Stimulated activated CD8-positive, alpha-beta memory T cell treated with anti-CD3 and anti-CD28 coated beads, Interleukin-12 subunit alpha, Interleukin-12 subunit beta, amount 100 ng/mL, for 24 hours (primary cell): Measurements from ENCODE around the gene LRMDA.

Experiments used
- DNase-seq: peaks from one replicate; pipeline ENCODE4 v3.0.0-alpha.2; 2020; ENCODE audit errors: extremely low read depth

The LRMDA gene

DNA sequence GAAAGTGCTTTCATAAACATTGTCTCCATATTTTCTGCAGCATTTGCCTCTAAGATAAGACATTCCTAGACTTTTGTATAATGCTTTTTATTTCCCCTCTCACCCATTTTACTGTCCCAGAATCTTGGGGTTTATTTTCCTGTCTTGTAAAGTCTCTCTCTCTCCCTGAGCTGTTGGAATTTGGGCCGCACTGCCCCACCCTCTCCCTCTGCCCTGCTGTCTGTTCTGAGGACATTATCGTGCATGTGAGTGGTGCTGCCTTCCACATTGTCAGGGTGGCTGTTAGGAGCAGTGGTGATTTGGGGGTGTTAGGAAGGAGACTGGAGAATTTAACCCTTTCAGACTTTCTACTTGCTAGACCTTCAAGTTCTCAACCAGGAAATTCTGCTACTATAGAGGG, 16.7 kb downstream of the LRMDA start:
- no peak for DNase-seq

DNA sequence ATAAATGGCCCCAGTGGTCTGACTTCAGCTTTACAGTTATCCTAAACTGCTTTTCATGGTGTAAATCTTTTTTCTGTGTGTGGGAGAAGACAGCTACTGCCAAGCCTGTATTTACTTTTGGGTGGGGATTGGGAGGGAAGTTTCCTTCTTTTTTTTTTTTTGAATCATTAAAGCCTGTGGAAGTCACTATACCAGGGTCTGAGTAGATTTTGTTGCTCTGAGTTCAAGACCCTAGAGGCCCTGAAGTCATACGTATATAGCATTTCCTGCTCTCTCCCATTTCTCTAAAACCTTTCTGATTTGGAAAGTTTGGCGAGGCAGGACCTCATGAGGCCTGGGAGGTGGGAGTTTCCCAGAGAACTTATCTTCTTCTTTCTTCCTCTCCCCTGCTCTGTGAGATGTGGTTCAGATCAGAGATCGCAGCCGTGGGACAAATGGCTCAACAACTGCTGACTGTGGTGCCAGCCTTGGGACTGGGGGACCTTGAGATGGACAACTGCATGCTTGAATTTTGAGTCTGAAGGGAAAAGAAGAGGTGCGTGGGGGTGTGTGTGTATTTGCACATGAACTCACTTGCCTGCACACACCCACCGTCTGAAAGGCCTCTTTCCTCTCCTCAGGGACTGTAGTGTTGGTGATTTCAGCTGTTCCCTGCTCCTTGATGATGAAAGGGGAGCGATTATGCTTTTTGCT, 18.1 kb downstream of the LRMDA start:
- no peak for DNase-seq

DNA sequence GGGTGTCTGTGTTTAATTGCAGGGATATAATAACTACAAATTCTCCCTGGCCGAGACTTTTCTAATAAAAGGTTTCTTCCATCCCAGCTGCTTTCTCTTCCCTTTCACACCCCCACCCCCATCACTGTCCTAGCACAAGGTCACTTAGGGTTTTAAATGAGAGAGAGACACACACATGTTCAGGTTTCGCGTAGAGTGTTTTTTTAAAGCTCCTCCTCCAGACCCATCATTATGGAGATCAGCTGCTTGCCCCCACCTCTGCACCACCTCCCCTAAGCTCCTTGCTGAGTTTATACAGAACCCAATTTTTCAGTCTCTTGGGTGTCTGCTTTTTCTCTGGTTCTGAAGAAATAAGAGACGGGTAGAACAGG, 18.6 kb downstream of the LRMDA start:
- DNase-seq: no peak

DNA sequence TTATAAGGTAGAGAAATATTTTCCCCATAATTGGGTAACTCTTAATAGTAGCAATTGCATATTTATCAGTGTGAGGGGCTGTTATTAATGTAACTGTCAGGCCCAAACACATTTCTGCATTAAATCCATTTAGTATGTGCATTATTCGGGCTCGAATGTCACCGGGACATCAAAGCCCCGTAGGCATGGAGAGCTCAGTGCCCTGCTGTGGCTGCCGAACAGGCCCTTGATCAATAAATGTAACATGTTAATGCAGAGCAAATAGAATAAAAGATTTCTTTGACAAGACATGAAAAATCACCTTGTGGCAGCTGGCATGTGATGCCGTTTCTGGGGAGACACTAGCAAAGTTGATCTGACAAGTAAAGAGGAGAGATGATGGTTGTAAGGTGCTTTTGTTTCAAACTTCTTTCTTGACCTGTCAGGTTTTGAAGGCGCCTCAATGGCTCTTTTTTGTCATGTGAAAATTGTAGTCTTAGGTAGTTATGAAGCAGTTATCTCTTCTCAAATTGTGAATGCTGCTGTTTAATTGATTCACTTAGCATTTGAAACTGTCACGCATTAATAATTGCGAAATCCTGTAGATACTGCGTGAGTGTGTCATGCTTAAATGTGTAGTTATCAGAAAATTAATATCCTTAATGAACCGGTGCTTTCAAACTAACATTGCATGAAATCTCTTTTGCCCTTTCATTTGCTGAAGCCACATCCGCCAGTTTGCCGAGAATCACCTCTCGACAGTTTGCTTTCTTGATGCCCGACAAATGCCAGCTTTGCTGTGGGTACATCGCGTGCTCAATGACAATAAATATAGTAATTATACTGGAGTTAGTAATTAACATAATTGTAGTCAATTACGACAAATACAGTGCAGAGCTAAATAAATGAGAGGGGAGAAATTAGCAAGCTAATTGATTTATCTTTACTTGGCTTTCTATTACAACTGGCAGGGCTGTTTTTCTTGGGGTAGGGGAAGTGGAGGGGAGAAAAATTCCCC, 19.5 kb downstream of the LRMDA start:
- DNase-seq: no peak

DNA sequence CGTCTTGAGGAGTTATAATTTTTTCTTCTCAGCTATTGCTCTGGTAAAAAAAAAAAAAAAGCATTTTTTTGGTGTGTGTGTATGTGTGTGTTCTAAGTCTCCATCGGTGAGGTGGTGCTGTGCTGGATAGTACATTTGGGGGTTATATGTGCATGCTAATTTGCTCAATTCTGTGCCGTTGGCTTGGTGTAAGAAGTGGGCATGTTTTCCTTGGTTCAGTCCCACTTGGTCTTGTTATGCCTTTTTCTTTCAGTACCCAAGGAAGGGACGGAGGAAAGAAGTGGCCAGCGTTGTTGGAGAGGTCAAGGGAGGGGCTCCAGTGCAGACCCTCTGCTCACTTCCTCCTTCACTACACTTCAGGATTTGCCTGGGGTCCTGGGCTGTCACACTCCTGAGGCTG, 20.4 kb downstream of the LRMDA start:
- no peak for DNase-seq

DNA sequence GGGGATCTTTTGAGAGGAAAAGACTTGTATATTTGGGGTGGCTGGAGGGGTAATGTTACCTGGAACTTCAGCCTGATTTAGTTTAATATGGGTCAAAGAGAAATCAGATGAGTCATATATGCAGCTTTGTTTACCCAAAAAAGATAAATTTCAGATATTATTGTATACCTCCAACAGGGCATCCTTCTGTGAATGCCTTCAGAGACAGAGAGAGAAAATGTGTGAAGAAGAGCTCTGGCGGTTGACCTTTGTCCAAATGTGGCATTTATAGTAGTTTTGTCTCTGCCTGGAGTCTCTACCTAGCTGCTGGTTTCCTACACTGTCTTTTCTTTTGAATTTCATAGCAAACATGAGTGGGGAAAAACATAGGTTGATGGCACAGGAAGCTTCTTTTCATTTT, 21.6 kb downstream of the LRMDA start:
- DNase-seq: no peak

DNA sequence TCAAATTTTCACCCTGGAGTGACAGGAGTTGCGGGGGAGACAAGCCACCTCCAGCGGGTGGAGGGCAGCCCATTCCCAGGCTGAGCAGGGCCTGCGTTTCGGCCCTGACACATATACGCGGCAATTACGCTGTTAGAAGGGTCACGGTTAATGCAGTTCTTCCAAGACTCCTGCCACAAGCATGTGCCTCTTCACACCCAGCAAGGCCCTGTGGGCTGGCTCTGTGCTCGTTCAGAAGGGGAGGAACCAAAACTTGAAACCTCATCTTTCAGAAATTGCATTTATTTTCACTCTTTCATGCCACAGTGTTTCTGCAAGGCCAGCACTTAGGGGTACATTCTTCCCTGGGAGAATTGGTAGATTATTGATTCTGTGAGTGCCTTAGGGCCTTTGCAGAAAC, 24.7 kb downstream of the LRMDA start:
- no peak for DNase-seq

DNA sequence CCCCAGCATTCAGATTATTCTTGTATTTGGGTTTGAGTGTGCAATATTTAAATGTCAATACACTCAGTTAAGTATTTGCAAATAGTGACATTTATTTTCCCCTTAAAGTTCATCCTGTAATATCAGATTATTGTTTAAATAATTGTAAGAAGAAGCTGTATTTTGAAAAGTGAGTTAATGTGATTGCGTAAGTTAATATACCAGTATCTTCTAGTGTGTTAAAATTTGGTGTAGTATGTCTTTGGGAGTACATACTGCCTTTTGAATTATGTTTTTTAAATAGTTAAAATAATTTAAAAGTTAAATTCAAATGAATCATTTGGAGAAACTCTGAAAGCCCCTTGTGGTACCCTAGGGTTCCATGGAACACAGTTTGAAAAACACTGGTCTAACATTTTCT, 28.6 kb downstream of the LRMDA start:
- DNase-seq: no peak

DNA sequence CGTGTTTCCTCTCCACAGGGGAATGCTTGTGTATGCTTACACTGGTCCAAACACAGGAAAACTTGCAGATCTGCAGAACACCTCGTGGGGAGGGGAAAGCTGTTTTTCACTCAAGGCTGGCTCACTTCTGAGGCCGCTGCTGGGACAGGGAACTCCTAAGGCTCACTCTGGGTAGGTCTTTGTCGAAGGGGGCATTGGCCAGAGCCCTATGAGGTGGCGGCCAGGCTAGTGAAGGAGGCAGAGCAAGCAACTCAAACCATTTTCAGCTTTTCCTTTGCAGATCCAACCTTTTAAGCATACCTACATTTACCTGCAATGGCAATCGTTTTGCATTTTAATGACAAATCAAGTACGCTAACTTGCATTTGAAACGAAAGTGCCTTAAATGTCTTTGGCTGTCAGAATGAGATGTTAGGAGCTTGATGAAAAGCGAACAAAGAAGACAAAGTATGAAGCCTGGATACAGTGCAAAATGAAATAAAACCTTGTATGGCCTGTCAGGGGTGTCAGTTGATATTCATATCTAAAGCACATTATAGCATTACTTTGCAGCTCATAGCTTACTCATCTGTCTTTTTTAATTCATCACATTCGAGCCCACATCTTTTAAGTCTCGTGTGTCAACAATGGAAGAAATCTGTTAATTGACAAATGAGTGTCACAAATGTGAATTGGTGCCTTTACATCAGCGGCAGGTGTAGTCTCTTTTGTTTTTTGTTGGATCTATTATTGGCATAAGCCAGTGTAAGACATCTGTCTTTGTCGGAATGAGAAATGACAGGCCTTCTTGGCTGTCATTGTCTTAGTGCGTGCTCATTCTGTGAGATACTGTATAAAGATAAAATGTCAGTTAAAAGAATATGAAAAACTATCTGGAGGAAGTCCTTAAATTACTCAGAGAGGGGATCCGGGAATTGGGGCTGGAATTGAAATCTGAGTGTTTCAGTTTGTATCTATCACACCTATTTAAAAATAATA, 30.5 kb downstream of the LRMDA start:
- no peak for DNase-seq

DNA sequence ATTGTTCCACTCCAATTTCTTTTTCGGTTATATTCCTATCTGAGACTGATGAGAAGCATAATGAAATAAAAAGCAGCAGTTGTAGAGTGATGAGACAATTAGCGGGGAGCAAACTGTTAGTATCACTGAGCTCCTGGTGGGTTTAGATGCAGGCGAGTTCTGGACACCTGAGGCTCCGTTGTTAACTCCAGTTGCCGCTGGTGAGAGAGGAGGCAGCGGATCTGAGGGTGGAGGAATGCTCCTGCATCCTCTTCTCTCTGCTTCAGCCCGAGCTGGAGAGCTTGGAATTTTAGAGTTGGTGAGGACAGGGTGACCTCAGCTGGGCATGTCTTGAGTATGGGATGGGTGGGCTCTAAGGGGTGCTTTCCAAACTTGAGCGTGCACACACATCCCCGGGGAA, 31.4 kb downstream of the LRMDA start:
- DNase-seq: no peak

DNA sequence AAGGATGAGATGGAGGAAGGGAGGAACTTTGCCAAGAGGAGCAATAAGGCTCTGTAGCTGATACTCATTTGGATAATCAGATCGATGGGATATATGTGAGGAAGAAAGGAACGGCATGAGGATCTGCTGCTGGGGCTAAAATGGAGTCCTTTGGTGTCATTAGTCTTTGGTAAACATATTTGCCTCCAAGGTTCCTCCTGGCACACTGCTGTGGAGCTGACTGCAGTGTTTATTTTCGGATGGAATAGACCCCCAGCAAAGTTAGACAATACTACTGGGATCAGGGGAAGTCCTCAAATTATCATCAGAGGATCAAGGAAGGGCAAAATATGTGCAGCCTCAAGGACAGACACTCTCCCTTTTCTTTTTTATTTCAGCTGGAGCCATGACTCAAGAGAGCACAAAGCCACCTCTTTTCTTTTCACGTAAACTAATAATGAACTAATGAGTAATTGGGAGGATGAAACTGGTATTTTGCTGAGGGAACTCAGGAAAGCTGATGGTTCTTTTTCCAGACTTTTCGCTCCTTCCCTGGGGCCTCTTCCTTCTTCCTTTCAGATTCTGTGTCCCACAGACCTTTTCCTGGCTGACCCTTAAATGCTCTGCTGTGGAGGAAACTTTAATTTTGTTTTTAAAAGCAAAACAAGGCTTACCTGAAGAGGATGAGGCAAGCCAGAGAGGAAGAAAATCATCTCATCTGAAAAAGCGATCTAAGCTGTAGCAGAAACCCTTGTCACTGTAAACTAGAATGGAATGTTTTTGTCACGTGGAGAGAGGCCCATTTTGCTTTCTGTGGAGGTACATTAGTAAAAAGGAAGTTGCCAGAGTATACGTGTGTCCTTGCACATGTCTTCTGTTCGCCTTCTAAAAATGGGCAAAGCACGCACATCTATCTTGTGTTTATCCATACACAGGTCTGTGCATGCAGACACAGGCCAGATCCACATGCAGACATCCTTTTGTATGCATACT, 33.3 kb downstream of the LRMDA start:
- DNase-seq: no peak

DNA sequence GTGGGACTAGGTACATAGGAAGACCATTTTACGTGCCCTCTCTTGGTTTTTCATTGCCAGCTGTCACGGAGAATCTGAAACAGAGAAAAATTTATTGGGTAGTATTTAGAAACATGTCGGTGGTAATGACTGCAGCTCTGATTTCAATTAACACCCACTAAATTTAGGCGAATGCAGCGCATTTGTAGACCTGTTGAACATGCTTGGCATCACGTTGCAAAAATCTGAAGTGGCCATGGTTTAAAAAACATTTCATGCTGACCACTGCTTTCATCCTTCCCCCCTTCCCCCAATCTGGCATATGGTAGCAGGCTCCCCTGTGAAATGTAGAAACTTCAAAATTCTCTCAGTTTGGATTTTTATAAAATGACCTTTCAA, 34.0 kb downstream of the LRMDA start:
- no peak for DNase-seq

DNA sequence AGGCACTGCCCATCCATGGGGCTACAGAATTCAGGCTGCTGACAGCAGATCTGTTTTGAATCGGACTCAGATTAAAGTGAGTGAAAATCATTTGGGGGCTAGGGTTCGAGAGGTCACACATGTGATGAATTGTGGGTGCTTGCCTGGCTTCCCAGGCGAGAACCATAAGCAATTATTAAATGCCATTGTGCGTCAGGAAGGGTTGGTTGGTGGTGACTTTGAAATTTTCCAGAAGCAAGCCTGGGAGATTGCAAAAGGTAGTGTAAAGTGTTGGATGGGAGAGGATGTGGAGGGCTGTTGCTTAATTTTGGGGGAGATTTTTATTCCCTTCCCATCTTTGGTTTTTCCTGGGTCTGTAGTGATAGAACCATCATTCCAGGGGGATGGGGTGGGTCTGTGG, 34.6 kb downstream of the LRMDA start:
- DNase-seq: no peak

DNA sequence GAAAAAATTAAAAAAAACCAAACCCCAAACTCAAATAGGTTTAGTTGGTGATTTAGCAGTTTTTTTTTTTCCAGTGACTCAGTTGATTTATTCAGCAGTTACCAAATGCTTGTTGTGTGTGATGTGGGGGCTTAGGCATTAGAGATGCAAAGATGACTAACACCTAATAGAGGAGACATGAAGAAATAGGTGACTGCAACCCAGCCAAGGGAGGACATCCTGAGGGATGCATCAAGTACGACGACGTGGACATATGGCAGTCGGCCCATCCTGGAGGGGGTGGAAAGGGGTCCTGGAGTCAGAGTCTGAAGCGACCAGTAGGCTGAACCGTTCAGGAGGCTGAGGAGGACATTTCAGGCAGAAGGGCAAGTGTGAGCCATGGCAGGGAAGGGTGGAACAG, 35.5 kb downstream of the LRMDA start:
- DNase-seq: no peak

DNA sequence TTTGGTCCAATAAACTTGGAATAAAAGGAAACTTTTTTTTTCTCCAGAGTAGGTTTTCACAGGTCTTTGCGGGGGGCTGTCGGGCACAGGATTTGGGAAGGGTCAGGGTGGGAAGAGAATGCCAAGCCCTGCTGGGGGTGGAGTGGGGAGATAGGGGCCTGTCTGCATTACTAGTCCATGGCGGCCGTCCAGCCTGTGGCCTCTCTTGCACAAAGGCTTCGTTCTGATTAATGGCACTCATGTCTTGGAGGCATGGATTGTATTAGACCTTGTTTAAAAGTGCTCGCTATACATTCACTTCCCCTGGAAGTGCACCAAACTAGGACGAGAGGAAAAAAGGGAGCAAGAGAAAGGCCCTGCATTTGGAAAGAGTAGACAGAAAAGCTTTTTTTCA, 37.2 kb downstream of the LRMDA start:
- no peak for DNase-seq

DNA sequence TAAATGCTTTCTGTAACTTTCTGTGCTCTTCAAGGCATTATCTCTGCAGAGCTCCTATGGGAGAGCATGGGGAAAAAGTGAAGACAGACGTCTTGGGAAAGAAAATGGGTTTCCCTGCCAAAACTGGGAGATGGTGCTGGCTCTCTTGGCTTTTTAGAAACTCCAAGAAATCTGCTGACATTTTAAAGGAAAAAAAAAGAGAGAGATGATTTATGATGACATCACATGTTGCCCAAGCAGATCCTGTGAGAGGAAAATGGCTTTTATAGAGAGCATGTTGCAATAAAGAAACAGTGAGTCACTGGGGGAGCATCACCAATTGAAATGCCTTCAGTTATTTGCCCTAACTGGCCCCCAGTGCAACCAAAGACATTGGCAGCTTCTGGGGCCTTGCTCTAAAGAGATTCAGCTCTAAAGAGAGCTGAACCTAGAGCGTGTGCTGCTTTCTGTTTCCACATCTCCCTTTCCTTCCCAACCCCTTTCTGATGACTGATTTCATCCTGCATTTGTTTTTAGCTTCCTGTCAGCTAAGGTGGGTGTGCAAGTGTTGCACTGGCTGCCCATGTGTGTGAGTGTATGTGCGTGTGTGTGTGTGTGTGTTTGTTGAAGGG, 37.7 kb downstream of the LRMDA start:
- DNase-seq: no peak

DNA sequence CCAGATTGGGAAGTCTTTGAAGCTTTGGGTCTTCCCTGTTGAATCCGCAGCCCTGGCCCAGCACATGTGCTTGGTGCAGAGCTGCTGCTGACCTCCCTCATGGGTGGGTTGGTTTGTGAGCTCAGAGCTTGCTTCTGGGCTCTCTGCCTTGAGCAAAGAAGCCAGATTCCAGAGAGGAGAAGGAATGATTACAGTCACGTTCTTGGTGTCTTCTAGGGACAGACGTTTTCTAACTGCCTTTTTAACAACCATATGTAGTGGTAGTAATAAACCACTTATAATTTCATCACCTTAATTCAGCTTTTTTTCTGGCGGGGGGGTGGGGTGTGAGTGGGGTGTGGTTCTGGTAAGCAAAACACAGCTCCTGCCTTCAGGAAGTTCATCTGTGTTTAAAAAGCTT, 39.5 kb downstream of the LRMDA start:
- no peak for DNase-seq

DNA sequence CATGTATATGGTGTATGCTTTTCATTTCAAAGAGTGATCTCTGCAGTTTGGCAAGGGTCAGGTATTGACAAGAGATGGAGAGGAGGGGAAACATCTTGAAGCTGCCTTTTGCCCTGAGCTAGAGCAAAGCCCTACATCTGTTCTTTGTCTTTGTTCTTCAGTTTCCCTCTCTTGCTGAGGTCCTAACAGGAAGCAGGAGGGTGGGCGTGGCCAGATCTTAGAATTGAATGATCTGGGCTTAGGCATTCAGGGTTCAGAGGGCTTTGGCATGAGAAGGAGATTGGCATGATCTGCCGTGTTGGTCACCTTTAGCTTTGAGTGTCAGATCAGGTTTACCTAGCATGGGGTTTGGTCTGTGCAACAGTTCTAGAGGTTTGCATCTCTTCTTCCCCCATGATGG, 41.3 kb downstream of the LRMDA start:
- DNase-seq: no peak

DNA sequence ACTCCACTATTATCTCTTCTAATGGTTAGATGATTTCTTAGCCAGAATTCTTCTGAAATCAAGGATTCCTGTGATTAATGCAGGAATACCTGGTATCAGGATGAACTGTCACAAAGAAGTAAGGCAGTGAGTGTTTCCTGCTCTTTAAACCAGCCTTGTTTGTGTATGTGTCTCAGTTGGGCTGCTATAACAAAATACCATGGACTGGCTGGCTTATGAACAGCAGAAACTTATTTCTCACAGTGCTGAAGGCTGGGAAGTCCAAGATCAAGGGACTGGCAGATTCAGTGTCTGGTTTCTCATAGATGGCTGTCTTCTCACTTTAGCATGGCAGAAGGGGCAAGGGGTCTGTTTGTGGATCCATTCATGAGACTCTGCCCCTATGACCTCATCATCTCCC, 42.7 kb downstream of the LRMDA start:
- DNase-seq: no peak

DNA sequence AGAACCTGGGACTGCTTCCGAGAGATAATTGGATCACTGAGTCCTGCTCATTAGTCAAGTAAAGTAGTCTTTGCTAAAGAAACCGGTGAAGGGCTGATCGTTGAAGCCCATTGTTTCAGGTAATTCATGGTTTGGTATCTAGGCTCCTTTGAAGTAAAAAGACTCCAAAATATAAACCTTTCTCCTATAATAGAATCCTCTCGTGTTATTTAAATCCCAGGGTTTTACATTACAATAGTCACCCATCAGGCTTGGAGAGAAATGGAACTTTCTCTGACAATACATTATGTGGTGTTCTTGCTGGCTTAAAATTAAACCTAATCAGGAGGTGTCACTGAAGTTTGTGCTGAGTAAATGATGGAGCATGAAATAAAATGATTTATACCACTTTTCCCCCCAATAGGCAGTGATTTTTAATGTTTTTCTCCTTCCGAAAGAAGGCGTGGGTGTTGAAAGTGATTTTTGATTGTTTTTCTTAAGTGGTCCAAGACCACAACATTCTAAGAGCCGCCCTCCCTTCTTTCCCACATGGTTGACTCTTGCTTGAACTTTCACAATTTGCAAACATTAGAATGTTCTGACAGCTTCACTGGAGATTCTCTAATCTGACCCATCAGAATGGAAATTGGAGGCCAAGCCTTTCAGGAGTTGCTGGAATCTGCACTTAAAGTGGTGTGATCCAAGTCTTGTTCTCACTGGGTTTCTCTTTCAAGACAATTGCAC, 44.2 kb downstream of the LRMDA start:
- DNase-seq: no peak
